ENCODE results near the gene BEND3.

The BEND3 gene

DNA sequence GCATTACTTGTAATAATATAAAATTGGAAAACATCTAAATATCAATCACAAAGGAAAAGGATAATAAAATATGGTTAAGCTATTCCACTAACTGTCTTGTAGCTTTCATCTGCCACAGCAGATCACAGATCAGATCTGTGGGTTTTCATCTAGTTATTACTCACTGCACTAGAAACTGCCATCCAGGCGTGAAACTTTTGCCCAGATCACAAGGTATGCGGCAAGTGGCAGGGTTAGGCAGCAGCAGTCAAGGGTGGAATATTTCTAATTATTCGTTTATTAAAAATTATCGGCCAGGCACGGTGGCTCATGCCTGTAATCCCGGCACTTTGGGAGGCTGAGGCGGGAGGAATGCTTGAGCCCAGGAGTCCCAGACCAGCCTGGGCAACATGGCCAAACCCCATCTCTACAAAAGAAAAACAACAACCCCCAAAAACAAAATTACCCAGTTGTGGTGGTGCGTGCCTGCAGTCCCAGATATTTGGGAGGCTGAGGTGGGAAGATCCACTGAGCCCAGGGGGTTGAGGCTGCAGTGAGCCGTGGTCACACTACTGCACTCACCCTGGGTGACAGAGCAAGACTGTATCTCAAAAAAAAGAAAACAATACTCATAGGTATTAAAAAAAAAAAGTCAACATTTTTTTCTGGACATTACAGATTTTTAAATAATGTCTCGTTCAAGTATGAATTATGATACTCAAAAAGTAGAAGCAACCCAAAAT lies 32.1 kb downstream of the BEND3 start:
- DNase-seq (ENCODE audit: low read depth) = no peak

DNA sequence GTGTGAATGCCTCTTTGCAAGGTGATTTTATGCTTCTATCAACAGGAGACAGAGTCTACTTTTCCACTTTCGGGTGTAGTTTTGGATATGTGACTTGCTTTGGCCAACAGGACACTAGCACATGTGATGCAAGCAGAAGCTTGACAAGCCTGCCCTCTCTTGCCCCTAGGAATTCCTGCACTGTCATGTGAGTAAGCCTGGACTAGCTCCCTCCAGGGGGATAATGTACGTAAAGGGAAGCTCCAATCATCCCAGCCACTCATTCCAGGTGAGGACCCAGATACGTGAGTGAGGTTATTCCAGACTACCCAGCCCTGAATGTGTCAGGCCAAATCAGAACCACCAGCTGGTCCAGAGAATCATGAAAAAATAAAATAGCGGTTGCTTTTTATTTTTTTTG lies 33.3 kb downstream of the BEND3 start:
- no peak for DNase-seq (ENCODE audit: low read depth)

- no peak for DNase-seq (ENCODE audit: low read depth)
Measured at GRCh38 chr6:107080036-107080435, 35.3 kb downstream of the BEND3 start.

DNA sequence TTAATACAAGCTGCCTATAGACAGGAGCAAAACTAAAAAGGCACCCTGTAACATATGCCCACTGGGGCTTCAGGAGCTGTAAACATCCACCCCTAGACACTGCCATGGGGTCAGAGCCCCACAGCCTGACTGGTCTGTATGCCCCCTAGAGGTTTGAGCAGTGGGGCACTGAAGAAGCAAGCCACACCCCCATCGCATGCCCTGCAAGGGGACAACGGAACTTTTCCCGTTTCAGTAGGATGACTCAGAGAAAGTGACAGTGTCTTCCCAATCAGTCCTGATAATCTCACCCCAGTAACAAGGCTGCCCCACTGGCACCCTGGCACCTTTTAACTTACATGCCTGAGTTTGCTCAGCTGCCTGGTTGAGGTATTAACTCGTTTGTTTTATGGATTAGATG lies 35.9 kb downstream of the BEND3 start:
- no peak for DNase-seq (ENCODE audit: low read depth)

DNA sequence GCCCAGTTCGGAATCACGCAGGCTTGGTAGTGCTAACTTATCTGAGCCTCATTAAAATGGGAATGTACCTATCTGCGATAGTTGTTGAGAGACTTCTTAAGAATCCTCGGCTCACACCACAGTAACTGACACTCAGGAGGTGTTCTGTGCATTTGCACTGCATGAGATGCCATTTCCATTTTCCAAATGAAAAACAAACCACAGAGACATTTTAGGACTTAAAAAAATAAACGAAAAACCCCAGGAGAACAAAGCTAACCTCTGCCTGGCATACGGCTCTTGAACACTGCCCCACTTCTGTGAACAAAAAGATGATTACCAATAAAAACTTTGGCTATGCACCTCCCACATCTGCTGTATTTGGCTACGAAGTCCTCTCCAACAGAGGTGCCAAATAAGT lies 37.6 kb downstream of the BEND3 start:
- DNase-seq (ENCODE audit: low read depth) = no peak

DNA sequence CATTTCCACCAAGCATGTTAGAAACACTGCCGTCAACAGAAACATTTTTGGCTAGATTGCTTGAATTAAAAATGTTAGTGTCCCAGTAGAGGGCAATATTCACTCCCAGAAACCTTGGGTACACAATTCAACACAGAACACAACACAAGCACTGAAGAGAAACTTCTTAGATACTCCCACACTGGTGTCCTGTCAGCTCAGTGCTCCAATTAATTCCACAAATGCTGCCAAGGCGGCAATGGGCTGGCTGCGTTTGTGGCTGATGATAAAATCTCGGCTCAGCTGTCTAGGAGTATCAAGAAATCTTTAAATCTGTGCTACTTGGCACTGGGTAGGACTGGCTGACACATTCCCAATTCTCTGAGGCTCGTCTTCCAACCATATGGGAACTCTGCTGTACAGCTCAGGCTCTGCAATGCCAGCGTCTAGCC lies 39.3 kb downstream of the BEND3 start:
- DNase-seq (ENCODE audit: low read depth) = peak; percentile 29

GRCh38 chr6:107070686-107071085 lies 44.6 kb downstream of the BEND3 start:
- no peak for DNase-seq (ENCODE audit: low read depth)

GRCh38 chr6:107069631-107070548 lies 45.4 kb downstream of the BEND3 start:
- DNase-seq (ENCODE audit: low read depth) = no peak

- no peak for DNase-seq (ENCODE audit: low read depth)
Measured at GRCh38 chr6:107068691-107069630, 46.4 kb downstream of the BEND3 start.

DNA sequence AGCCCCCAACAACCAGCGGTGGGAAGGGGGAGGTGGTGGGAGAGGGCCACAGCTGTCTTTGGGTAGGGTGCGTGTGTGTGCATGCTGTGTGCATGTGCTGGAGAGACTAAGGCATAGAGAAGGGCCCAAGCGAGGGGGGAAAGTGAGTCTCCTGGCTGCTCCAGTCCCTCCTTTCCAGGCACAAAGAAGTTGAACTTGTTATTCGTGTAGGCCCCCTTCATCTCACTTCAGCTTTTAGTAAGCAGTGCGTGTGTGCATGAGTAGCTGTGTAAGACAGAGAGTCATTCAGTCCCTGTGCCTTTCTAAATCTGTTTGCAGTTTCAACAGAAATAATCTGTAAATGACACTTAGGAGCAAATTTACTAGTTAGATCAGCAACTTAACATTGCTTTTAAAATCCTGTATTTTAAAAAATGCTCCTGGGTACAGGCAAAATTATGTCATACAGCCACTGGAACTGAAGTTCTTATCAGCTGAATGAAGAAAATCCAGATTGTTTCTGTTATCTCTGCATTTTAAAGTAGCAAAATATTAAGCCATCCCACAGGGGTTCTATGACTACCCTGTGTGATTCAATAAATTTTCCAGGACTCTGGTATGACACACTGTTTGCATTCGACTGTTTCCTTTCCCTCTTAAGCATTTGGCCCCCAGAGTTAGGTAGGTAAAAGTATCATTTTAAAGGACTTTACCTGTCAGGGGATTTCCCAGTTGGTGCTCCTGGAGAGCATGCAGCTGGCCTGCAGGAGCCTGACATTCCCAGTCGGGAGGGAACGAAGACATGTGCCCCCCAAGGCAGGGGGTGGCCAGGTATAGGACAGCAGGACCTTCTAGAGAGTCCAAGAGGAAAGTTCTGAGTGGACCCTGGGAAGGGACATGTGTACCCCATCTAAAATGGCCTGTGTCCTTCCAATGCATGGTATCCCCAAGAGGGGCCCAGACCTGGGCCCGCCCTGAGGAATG lies 48.3 kb downstream of the BEND3 start:
- no peak for DNase-seq (ENCODE audit: low read depth)

- DNase-seq (ENCODE audit: low read depth) = peak; percentile 36
Measured at GRCh38 chr6:107064579-107065065, 50.7 kb downstream of the BEND3 start.

DNA sequence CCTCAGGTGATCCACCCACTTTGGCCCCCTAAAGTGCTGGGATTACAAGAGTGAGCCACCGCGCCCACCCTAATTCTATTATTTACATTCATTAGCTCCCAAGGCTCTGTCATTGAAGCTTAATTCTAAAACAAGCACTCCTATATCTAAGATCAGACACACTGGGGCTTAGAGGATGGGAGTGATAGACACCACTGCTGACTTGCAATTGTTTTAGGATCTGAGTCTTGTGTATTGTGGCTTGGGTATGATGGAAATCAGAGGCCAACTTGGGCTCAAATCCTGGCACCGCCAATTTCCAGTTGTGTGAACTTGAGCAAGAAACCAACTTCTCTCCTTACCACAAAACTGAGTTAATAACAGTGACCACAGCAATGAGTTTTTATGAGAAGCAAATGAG lies 52.6 kb downstream of the BEND3 start:
- no peak for DNase-seq (ENCODE audit: low read depth)

DNA sequence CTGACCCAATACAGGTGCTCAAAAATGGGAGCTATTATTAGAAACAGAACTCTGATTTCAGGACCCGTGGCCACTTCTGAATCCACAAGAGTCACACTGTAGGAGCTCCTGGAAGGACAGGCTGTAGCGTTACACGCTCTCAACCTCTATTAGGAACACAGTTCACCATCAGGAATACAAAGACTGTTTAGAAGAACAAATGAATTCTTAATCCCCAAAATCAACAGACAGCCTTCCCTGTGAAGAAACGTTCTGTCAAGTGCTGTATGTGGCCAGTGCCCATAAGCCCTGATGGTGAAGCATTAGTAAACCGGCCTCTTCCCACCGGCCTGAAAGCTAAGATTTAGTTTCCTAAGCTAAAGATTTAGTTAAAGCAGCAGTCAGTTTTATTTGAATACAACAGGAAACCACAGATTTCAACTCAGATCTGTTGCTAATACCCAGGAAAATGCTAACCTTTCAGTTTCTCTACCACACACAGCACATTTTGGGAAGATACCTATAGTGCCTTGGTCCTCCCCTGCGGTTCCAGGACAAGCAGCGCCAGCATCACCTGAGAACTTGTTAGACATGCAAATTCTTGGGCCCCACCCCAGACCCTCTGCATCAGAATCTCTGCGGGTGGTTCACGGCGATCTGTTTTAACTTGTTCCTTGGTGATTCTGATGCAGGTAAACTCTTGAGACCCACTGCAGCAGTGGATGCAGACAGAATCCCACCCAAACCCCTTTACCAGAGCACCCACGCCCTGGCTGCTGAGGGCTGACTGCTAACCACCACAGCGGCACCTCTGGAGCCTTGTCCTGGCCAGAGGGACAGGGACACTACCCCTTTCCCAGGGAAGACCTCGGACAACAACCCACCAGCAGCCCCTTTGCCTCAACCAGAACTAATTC lies 53.9 kb downstream of the BEND3 start:
- no peak for DNase-seq (ENCODE audit: low read depth)

GRCh38 chr6:107060704-107061103 lies 54.6 kb downstream of the BEND3 start:
- DNase-seq (ENCODE audit: low read depth) = no peak

DNA sequence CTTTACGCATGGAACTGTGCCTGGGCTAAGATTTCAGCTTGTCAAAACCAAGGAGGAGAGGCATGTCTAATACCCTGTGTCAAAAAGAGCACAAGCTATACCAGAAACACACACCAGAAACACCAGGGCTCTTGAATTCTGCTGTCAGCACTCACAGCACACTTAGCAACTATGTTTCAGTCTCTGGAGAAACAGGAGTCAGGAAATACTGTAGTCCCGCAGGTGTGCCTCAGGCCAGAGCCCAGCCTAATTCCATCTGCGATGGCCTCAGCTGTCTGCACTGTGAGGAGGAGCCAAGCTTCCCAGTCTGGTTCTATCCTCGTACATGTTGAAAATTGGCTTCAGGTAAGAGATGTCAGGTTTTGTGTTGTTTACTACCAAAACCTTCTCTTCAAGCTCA lies 55.7 kb downstream of the BEND3 start:
- DNase-seq (ENCODE audit: low read depth) = no peak

DNA sequence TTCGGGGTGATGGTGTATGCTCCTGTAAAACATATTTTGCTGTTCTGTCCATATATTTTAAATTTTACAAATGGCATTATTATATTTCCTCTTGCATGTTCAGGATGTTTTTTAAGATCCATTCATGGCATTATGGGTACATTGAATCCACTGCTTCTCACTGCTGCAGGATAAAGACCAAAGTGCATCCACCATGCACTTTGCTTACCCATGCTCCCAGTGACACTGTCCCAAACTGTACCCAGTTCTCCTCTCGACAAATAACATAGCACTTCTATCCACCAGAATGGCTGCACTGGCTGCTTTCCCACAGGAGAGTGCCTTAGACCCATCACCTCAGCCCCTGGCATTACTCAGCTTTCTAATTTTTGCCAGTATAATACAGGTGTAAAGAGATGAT lies 57.6 kb downstream of the BEND3 start:
- no peak for DNase-seq (ENCODE audit: low read depth)

DNA sequence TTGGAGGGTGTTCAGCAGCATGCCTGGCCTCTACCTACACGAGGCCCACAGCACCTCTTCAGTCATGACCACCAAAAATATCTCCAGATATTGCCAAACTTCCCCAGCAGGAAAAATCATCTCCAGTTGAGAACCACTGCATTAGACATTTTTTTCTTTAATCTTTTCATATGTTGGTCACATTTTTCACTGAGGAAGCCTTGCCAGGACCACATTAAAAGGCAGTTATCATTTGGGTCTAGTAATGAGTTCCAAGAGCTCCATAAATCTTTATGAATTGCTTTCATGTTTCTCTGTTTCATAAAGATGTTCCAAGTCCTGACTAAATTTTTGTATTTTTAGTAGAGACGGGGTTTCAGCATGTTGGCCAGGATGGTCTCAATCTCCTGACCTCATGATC lies 58.5 kb downstream of the BEND3 start:
- no peak for DNase-seq (ENCODE audit: low read depth)

DNA sequence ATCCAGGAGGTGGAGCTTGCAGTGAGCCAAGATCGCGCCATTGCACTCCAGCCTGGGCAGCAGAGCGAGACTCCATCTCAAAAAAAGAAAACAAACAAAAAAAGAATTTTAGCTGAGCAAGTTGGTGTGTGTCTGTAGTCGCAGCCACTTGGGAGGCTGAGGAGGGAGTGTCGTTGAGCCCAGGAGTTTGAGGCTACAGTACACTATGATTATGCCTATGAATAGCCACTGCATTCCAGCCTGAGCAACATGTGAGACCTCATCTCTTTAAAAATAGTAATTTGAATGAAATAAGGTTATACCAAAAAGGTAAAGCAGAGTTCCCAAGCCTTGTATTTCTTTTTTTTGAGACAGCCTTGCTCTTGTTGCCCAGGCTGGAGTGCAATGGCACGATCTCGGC lies 67.5 kb downstream of the BEND3 start:
- no peak for DNase-seq (ENCODE audit: low read depth)

DNA sequence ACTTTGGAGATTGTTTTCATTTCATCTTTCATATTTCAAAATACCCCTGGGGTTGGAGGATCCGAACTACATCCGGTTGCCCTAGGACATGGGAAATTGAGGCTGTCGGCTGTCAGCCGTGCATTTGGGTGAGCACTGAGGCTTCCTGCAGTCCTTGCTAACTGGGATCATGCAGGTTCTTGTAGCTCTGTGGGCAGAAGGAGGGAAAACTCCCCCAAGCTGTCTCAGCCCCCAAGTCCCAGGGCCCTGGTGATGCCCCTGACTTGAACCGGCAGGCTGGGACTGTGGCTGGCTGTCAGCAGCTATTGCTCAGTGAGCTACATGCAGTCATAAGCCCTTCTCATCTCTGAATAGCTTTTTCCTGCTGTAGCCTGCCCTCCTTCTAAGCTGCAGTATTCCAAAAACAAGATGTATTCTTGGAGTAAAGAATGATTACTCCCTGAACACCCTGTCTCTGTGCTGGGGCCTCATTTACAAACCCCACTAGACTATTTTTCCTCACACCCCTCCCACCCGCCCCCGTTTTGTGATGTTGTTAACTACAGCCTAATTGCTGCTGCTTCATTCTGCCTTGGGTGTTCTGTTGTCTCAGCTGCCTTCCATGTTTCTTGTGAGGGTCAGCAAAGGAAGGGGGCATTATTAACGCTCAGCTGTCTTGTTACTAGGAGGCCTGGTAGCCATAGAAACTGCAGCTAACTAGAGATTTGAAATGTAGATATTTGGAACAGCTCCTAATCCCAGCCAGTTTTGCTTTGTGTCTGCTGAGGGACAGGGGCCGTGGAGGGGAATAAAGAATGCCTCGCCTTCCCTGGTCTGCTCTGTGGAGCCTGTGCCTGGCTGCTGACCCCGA lies 69.3 kb downstream of the BEND3 start:
- DNase-seq (ENCODE audit: low read depth) = no peak

Measured in GM04504 (cell line).